Stimulated activated CD8-positive, alpha-beta memory T cell treated with anti-CD3 and anti-CD28 coated beads, Interleukin-4, amount 100 ng/mL, for 24 hours (primary cell): ENCODE measurements around the gene MEGF6.

Experiments
- DNase-seq: peaks from one replicate; pipeline ENCODE4 v3.0.0-alpha.2; 2020; ENCODE audit warnings: low read depth

The MEGF6 gene, protein sequence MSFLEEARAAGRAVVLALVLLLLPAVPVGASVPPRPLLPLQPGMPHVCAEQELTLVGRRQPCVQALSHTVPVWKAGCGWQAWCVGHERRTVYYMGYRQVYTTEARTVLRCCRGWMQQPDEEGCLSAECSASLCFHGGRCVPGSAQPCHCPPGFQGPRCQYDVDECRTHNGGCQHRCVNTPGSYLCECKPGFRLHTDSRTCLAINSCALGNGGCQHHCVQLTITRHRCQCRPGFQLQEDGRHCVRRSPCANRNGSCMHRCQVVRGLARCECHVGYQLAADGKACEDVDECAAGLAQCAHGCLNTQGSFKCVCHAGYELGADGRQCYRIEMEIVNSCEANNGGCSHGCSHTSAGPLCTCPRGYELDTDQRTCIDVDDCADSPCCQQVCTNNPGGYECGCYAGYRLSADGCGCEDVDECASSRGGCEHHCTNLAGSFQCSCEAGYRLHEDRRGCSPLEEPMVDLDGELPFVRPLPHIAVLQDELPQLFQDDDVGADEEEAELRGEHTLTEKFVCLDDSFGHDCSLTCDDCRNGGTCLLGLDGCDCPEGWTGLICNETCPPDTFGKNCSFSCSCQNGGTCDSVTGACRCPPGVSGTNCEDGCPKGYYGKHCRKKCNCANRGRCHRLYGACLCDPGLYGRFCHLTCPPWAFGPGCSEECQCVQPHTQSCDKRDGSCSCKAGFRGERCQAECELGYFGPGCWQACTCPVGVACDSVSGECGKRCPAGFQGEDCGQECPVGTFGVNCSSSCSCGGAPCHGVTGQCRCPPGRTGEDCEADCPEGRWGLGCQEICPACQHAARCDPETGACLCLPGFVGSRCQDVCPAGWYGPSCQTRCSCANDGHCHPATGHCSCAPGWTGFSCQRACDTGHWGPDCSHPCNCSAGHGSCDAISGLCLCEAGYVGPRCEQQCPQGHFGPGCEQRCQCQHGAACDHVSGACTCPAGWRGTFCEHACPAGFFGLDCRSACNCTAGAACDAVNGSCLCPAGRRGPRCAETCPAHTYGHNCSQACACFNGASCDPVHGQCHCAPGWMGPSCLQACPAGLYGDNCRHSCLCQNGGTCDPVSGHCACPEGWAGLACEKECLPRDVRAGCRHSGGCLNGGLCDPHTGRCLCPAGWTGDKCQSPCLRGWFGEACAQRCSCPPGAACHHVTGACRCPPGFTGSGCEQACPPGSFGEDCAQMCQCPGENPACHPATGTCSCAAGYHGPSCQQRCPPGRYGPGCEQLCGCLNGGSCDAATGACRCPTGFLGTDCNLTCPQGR (N-terminal part only)

DNA sequence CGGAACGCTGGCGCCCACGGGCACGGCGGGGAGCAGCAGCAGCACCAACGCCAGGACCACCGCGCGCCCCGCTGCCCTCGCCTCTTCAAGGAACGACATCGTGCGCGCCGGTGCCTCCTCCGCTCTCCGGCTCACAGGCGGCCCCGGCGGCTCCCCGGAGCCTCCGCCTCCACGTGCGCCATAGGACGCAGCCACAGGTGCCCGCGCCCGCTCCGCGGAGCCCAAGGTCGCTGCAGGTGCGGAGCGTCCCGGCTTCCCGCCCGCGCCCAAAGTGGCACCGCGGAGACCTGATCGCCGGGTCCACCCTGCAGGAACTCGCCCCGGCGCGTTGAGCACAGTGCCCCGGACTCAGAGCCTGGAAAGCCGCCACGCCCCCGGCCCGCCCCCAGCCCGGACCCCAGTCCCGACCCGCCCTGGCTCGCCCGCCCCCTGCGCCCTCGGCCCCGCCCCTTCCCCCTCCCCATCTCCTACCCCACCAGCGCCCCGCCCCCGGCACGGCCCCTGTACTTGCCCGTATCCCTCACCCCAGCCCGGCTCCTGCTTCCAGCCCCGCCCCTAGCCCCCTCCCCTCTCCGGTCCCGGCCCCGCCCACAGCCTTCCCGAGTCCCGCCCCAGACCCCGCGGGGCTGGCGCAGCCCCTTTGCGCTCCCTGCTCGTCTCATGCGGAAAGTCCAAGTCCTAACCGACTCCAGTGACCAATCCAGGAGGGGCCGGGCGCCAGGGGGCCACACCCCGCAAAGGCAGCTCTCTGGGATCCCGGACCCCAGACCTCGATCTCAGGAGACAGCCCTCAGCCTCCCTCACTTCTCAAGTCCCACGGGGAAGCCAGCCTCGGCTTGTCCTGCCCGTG, at the start of gene MEGF6:
MEGF6 (minus strand) TSS at position 339 of the 850 bp plus-strand sequence; CDS start at position 99, 240 bp downstream.
- DNase-seq = peak; percentile 67

DNA sequence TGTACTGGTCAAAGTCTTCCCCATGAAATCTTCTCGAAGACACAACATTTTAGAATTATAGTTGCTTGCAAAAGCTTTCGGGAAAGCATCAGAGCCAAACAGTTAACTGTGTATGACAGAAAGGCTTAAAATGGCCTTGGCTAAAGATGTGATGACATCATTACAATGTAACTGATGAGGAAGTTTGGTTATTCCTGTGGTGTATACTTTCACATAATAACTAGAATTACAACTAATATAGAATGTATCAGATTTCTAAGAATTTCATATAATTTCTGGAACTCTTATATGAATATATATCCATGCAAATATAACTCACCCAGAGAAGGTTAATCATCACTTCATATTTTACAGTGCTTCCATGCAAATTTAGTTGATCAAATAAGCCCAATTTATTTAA, 49.4 kb upstream of the MEGF6 start:
- no peak for DNase-seq

DNA sequence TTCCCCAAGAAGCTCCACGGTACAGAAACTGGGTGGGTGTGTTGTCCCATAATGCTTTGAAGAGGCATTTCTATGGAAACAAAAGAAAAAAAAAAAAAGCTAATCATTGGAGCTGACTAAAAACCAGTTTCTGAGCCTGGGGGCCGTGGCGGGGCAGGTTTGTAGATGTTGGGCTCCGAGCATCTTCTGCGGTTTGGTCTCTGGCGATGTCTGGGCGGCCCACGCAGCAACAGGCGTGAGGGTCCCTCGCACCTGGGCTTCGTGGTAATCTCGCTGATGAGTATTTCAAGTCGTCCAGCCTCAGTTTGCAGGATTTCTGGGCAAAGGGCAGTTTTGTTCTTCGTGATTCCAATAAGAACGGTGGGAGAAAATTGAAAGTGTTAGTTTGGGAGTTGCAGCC, 47.8 kb upstream of the MEGF6 start:
- DNase-seq = no peak

DNA sequence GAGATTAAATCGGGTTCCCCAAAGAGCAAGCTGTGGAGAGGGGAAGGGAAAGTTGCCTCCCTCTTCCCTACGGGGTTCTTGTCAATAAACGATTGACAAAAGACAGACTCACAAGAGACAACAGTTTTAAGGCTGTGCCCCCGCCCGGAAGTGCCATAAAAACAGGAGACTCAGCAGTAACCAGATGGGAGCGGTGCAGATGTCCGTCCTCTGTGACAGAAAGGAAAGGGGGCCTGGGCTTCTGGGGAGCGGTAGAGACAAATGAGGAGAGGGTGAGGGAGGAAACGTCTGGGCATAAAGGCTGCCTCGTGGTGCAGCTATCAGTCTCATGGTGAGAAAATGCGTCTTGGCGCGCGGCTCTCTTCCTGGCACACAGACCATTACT, 46.9 kb upstream of the MEGF6 start:
- no peak for DNase-seq

DNA sequence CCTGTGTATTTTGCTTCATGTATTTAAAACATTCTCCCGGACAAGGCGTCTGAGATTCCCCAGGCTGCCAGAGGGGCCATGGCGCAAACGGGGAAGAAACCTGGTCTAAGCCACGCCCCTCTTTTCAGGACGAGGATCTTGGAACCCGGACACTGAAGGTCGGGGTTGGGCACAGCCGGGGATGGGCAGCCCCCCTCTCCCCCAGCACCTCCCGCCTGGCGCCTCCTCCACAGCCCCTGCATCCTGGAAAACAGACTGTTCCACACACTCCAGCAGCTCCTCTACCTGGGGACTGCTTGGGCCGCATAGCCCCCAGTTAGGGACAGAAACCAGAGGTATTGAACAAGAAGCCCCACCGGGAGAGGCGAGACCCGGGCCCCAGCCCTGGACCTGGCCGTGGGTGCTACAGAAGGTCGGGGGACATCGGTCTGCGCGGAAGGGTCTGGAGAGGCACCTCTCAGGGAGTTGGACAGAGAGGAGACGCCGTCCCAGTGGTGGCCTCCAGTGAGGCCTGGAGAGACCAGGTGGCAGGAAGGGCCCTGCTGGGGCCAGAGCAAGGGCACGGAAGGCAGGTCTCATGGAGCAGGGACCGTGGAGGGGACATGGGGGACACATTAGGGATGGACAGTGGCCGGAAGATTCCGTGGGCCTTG, 46.4 kb upstream of the MEGF6 start:
- DNase-seq = no peak

DNA sequence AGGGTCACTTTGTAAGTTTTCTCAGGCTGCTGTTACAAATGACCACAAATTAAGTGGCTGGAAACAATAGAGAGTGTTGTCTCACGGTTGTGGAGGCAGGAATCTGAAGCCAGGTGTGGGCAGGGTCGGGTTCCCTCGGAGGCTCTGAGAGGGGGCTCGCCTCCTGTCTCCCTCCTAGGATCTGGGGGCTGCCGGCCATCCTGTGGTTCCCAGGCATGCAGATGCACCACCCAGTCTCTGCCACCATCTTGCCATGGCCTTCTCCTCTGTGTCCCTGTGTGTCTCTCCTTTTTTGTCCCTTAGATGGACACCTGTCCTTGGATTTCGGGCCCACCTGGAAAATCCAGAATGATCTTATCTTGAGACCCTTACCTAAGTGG, 45.8 kb upstream of the MEGF6 start:
- no peak for DNase-seq

DNA sequence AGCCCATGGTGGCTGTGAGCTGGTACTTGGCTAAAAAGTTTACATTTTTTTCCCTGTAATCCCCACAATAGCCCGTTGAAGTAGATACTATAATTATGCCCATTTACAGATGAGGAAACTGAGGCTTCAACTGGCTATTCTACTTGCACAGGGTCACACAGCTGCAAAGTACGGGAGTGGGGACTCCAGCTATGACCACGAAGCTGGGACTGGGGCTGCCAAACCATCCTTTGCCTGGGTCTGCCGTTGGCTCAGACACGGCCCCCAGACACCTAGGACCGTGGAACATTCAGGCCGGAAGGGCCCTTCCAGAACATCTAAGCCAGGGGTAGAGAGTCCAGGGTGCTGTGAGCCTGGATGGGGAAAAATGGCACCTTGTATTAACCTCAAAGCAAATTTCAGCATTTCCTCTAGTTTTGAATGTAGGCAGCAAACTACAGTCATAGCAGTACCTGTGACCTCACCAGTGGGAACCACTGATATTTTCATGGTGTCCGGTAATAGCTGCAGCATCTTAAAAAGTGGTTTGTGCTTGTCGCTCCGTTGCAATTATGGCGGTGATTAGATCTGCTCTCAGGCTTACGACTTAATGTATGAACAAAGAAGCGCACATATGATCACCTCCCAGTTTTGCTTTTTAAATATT, 45.3 kb upstream of the MEGF6 start:
- no peak for DNase-seq

DNA sequence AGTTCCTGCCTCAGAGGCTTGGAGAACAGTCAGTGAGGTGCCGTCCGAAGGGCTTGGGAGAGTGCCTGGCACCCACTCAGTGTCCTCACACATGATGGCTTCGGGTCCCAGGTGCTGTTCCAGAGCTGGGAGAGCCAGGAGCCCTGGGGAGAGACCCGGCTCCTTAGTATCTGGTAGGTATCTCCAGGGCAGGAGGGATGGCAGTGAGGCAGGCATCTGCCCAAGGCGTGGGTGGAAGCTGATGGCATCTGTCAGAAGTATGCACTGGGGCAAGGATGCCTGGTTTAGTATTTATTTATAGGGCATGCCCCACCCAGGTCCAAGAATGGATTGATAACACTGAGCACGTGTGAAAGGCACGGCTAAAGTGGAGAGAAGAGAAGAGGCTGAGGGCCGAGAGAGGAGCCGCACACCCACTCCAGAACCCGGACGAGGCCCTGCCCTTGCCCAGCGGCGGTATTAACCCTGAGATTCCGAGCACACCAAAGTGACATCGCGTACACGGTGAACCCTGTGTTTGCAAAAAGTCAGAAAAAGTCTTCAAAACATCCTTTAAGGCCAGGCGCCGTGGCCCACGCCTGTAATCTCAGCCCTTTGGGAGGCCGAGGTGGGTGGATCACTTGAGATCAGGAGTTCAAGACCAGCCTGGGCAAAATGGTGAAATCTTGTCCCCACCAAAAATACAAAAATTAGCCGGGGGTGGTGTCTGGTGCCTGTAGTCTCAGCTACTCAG, 43.4 kb upstream of the MEGF6 start:
- DNase-seq = no peak

DNA sequence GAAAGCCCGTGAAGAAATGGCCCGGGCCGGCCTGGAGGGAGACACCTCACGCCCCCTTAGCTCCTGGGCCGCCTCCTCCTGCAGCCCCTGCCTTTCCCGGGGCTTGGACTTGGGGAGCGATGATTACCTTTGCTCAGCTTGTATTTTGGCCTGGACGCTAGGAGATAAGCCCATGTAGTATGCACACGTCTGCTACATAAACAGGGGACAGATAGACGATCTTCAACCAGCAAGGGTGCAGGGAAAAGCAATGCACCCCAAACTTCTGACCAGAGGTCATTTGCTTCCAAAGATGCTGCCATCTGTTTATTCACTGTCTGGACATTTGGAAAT, 41.9 kb upstream of the MEGF6 start:
- no peak for DNase-seq

DNA sequence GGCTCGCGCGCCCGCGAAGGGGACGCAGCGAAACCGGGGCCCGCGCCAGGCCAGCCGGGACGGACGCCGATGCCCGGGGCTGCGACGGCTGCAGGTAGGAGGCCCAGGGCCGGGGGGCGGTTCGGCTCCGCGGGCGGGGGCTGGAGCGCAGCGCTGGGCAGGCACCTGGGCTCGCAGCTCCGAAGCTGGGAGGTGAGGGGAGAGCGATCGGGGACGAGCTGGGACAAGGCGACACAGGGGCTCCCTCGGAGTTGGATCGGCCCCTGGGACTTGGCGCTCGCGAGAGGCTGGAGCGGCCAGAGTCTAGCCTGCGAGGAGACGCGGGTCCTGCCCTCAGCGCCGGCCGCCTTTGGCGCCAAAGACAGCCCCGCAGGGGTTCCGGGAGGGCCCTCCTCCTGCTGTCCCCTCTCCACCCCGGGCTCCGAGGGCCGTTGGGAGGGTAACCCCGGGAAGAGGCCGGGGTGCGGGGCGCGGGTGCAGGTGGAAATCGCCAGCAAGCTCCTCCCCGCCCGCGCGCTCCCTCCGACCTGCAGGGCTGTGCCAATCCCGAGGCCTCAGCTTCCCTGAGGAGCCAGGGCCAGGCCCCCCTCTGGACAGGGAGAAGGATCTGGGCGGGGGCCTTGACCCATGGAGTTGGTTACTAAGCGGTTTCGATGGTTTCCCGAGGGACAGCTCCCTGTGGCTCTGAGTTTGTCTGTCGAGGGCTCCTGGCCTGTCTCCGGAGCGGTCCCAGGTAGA, 41.4 kb upstream of the MEGF6 start:
- DNase-seq = no peak

DNA sequence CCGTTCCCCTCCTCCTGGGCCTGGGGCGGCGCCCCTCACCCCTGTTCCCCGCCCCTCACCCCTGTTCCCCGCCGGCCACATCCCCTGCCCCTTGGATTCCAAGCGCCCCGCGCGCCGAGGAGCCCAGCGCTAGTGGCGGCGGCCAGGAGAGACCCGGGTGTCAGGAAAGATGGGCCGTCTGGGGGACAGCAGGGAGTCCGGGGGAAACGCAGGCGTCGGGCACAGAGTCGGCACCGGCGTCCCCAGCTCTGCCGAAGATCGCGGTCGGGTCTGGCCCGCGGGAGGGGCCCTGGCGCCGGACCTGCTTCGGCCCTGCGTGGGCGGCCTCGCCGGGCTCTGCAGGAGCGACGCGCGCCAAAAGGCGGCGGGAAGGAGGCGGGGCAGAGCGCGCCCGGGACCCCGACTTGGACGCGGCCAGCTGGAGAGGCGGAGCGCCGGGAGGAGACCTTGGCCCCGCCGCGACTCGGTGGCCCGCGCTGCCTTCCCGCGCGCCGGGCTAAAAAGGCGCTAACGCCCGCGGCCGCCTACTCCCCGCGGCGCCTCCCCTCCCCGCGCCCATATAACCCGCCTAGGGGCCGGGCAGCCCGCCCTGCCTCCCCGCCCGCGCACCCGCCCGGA, 40.7 kb upstream of the MEGF6 start, which contains the start of gene TP73:
TP73 (plus strand) TSS at position 587 of the 618 bp plus-strand sequence. CDS start 29,850 bp downstream, outside the sequence.
- no peak for DNase-seq

DNA sequence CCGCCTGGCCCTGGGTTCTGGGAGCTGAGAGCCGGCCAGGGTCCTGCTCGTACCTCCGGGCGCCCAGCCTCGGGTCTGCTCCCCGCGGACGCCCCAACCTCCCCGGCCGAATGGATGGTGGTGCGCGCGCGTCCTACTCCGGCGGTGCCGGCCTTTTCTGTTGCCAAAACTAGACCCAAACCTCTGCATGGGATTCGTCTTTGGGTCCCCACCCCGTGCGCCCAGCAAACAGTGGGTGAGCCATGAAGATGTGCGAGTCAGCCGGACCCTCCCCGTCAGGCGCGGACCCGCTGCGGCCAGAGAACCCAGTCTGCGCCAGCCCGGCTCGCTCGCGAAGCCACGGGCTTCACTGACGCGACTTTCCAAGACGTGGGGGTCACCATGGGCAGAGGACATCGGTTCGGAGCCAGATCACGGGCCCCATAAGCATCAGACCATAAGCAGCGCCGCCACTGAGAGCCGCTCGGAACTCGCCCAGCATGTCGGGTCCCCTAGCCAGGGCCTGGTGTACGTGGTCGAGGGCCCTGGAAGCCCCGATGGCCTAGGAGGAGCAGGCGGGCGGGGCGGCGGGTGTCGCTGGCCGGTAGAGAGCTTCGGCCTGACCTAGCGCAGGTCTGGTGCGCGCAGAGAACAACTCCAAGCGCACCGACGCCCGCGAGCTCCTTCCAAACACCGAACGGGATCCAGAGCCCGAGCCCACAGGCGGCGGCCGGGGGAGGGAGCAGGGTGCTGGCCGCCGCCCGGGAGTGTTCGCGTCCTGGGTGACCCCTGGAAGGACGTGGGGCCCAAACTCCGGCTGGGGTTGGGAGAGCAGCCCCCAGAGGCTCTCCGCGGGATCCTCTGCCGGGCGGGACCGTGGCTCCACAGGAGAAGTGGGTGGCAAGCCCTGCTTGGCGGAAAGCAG, 40.0 kb upstream of the MEGF6 start:
- DNase-seq = no peak

DNA sequence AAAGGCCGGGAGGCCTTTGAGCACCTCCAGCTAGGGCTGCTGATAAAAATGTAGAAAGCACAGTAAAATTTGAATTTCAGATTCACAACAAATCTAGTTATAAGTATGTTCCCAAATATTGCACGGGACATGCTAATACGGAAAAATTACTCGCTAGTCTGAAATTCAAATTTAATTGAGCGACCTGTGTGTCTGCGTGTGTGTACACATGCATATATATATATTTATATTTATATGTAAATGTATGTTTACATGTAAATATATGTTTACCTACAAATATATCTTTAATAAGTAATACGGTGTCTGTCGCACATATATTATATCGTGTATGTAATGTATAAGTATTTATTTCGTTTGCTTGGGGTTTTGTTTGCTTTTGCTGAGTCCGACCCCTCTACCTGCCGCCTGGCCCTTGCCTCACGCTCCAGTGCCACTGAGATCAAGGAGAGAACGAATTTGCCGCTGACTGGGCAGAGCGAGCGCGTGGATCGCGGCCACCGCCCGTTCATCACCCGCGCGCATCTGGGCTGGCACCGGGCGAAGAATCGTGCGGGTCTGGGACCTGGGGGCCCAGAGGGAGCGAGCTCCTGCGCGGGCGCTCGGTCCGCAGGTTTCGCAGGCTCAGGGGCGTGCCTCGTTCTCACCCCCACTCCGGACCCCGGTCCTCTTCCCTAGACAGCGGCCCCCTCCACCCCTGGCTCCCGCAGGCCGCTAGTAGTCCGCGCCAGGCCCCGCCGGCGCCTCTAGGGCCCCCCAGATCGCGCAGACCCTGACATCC, 39.1 kb upstream of the MEGF6 start:
- DNase-seq = no peak

DNA sequence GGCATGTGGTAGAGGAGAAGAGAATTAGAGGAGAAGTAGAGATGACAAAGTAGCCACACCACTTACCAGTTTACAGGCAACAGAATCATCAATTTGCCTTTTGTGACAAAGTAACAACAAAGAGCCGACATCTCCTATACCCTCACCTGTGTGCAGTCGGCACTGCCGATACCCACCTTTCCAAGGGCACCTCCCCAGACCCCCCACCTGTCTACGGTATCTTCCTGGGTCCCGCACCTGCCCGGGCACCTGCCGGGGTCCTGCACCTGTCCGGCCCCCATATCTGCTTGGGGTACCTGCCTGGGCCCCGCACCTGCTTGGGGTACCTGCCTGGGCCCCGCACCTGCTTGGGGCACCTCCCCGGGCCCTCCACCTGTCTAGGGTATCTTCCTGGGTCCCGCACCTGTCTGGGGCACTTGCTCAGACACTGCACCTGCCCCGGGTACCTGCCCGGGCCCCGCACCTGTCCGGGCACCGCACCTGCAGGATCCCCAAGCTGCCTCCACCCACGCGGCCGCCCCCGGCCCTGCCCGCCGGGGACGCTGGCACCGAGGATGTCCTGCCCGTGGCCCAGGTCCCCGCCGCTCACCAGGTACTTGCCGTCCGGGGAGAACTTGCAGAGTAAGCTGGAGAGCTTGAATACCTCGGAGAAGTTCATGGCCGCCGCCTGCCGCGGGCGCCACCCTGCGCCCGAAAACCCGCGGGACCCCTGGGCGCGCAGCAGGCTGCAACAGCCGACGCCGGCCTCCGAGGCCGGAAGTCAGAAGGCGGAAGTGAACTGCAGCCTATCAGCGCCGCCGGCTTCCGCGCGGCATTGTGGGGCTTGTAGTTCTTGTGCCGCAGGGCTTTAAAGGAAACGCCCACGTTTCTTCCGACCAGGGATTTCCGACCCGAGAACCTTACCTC, 38.3 kb upstream of the MEGF6 start, which contains the start of gene WRAP73:
WRAP73 (minus strand) TSS at position 762 of the 906 bp plus-strand sequence; CDS start at position 658, 104 bp downstream.
- DNase-seq = peak; percentile 88

DNA sequence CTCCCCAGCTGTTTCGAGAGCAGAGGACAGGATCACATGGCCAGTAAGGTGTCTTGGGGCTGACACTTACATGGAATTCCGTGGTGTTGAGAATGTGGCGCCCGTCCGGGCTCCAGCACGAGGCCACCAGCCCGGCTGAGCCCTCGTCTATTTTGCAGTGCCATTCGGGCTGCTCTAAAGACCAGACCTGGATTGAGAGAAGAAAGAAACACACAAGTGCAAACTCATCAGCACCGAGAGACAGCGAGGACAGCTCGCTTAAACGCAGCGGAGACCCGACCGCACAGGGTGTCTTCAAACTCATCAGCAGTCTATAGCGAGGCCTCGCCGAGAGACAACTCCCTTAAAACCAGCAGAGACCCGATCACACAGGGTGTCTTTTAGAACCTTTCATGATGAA, 35.3 kb upstream of the MEGF6 start:
- no peak for DNase-seq
